Ishikawa (cell line): ENCODE data around the gene GAB2.

Experiments
- CEBPB ChIP-seq: IDR thresholded peaks from 2 replicates; pipeline ENCODE4 v1.6.1; 2012
- EP300 ChIP-seq: IDR thresholded peaks from 2 replicates; pipeline ENCODE4 v1.6.1; 2012; ENCODE audit warnings: borderline replicate concordance
- FOXM1 ChIP-seq: IDR thresholded peaks from 2 replicates; pipeline ENCODE4 v1.6.1; 2012; ENCODE audit warnings: low read depth, borderline replicate concordance
- RAD21 ChIP-seq: IDR thresholded peaks from 2 replicates; pipeline ENCODE4 v1.6.1; 2012; ENCODE audit warnings: low read depth
- TAF1 ChIP-seq: IDR thresholded peaks from 2 replicates; pipeline ENCODE4 v1.6.1; 2012; ENCODE audit warnings: low read depth, mild to moderate bottlenecking
- TEAD4 ChIP-seq: IDR thresholded peaks from 2 replicates; pipeline ENCODE4 v1.6.1; 2012
- YY1 ChIP-seq: IDR thresholded peaks from 2 replicates; pipeline ENCODE4 v1.6.1; 2012; ENCODE audit warnings: low read depth
- TF ChIP-seq, protein P1 (sequence below): IDR thresholded peaks from 2 replicates; pipeline ENCODE4 v1.6.1; 2012; ENCODE audit warnings: low read depth, mild to moderate bottlenecking
- TF ChIP-seq, protein P2 (sequence below): IDR thresholded peaks from 2 replicates; pipeline ENCODE4 v1.6.1; 2012

DNA sequence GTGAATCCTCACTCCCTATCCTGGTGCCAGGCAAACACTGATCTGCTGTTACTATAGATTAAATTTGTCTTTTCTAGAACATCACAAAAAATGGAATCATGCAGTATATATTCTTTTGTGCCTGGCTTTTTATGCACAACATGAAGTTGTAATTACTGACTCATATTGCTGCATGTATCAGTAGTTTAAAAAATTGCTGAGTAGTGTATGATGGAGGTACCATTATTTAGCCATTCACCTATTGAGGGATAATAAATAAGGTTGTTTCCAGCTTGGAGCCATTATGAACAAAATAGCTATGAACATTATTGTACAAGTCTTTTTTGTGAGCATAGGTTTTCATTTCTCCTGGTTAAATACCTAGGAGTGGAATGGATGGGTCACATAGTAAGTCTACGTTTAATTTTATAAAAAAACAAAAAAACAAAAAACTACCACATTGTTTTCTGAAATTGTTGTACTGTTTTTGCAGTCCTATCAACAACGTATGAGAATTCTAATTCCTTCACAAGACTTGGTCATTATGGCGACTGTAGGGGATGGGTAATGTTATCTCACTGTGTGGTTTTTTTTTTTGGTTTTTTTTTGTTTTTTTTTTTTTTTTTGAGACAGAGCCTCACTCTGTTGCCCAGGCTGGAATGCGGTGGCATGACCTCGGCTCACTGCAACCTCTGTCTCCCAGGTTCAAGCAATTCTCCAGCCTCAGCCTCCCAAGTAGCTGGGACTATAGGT is 117.3 kb downstream of the GAB2 start:
- TF ChIP-seq TAF1 (no peak), FOXM1 (no peak), EP300 (no peak), TEAD4 (no peak), RAD21 (no peak), CEBPB (no peak), YY1 (no peak)
- TF ChIP-seq, protein P1, sequence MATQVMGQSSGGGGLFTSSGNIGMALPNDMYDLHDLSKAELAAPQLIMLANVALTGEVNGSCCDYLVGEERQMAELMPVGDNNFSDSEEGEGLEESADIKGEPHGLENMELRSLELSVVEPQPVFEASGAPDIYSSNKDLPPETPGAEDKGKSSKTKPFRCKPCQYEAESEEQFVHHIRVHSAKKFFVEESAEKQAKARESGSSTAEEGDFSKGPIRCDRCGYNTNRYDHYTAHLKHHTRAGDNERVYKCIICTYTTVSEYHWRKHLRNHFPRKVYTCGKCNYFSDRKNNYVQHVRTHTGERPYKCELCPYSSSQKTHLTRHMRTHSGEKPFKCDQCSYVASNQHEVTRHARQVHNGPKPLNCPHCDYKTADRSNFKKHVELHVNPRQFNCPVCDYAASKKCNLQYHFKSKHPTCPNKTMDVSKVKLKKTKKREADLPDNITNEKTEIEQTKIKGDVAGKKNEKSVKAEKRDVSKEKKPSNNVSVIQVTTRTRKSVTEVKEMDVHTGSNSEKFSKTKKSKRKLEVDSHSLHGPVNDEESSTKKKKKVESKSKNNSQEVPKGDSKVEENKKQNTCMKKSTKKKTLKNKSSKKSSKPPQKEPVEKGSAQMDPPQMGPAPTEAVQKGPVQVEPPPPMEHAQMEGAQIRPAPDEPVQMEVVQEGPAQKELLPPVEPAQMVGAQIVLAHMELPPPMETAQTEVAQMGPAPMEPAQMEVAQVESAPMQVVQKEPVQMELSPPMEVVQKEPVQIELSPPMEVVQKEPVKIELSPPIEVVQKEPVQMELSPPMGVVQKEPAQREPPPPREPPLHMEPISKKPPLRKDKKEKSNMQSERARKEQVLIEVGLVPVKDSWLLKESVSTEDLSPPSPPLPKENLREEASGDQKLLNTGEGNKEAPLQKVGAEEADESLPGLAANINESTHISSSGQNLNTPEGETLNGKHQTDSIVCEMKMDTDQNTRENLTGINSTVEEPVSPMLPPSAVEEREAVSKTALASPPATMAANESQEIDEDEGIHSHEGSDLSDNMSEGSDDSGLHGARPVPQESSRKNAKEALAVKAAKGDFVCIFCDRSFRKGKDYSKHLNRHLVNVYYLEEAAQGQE, result no peak
- TF ChIP-seq, protein P2, sequence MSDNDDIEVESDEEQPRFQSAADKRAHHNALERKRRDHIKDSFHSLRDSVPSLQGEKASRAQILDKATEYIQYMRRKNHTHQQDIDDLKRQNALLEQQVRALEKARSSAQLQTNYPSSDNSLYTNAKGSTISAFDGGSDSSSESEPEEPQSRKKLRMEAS, result no peak
